ENCODE measurements around the gene RUFY1. TPM values are rescaled to one million over a fixed set of nuclear protein-coding genes. Genes with fewer than 3 reads are reported as not detected.

Gene RUFY1
- total RNA-seq, 3 donors from 2014 or later = 33.8 to 38.7 (median 34.3) TPM

DNA sequence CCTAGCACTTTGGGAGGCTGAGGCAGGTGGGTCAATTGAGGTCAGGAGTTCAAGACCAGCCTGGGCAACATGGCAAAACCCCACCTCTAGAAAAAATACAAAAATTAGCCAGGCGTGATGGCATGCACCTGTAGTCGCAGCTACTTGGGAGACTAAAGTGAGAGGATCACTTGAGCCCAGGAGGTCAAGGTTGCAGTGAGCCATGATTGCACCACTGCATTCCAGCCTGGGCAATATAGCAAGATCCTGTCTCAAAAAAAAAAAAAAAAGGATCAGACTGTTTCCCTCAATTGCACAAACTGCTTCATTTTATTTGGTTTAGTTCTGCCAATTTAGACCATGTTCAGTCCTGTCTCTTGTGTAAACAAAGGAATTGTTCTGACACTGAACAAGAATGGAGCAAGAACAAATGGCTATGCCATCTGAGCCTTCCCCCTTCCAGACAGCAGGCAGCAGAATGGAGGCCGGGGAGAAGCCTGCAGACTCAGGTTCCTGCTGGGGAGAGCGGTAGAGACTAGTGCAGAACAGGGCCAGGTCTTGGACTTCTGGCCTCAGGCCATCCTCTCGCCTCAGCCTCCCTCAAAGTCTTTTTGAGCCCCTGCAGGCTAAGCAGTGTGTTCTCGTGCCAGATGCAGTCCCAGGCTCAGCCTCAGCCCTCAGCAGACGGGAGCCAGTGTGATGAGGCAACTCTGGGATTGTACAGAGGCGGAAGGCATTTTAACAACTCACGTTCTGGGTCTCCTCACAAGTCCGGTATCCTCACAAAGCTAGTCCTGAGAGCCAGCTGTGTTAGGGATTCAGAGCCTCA is 54.9 kb downstream of the RUFY1 start:
- DNase-seq (no peak), ATAC-seq (no peak)
- peaks cover 25% of the 10 kb centered on the region for H3K36me3 Mint-ChIP-seq (ENCODE audit: insufficient read depth)
- H3K9me3 Mint-ChIP-seq = no peaks in the 10 kb centered on the region
- H3K4me3 Mint-ChIP-seq = no peak overlapping the region
- H3K27me3 Mint-ChIP-seq (ENCODE audit: low read depth) = no peaks in the 10 kb centered on the region
- peaks cover 24% of the 10 kb centered on the region for H3K4me1 Mint-ChIP-seq (ENCODE audit: low read depth)

DNA sequence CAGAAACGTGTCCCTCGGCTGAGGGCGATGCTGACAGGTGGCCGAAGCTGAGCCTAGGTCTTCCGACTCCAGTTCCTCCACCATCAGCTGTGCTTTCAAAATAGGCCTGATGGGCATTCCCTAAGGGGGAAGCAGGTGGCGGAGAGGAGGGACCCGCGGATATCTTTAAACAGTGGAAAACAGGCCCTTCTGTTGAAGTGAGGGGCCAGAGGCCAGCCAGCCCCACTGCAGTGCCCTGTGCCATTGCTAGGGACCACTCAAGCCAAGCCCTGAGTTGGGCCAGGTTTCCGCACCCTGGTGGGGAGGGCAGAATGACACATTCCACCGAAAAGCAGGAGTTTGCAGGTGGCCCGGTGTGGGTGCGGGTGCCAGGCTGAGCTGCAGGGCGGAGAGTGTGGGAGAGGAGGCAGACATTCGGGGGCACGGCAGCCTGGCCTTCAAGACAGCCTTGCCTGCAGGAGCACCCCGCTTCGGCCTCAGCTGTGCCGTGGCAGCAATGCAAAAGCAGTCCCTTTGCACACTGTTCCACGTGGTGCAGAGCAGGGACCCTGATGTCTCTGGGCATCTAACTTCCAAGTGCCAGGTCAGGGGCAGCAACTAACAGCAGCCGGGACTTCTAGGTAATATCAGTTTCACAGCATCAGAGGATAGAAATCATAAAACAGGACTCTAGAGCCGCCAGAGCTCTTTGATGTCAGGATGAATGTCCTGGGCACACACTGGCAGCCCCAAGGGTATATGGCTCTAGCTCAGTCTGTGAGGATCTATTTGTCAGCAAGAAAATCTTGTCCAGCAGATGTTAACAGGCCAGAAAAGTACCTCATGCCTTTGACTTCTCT is 55.9 kb downstream of the RUFY1 start:
- Mint-ChIP-seq H3K27me3 (ENCODE audit: low read depth) (no peaks in the 10 kb centered on the region), H3K9me3 (no peaks in the 10 kb centered on the region), H3K4me1 (ENCODE audit: low read depth) (peaks cover 31% of the 10 kb centered on the region), H3K36me3 (ENCODE audit: insufficient read depth) (peaks cover 31% of the 10 kb centered on the region), H3K4me3 (no peak overlapping the region)
- no peak for DNase-seq
- ATAC-seq = no peak

DNA sequence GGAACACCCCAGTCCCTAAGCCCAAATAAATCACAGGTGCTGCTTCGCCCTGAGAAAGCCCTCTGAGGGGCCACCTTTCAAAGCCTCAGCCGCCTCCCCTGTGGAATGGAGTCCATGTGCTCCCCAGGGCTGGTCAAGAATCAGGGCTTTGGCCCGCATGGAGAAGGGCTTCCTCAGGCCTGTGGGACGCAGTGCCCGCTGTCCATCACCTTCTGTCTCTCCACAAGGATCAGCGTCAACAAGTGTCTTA is 56.5 kb downstream of the RUFY1 start:
- no peaks in the 10 kb centered on the region for H3K27me3 Mint-ChIP-seq (ENCODE audit: low read depth)
- no peaks in the 10 kb centered on the region for H3K9me3 Mint-ChIP-seq
- no peak overlapping the region for H3K4me3 Mint-ChIP-seq
- no peak for DNase-seq
- no peak for ATAC-seq
- peaks cover 33% of the 10 kb centered on the region for H3K4me1 Mint-ChIP-seq (ENCODE audit: low read depth)
- H3K36me3 Mint-ChIP-seq (ENCODE audit: insufficient read depth) = peaks cover 35% of the 10 kb centered on the region

DNA sequence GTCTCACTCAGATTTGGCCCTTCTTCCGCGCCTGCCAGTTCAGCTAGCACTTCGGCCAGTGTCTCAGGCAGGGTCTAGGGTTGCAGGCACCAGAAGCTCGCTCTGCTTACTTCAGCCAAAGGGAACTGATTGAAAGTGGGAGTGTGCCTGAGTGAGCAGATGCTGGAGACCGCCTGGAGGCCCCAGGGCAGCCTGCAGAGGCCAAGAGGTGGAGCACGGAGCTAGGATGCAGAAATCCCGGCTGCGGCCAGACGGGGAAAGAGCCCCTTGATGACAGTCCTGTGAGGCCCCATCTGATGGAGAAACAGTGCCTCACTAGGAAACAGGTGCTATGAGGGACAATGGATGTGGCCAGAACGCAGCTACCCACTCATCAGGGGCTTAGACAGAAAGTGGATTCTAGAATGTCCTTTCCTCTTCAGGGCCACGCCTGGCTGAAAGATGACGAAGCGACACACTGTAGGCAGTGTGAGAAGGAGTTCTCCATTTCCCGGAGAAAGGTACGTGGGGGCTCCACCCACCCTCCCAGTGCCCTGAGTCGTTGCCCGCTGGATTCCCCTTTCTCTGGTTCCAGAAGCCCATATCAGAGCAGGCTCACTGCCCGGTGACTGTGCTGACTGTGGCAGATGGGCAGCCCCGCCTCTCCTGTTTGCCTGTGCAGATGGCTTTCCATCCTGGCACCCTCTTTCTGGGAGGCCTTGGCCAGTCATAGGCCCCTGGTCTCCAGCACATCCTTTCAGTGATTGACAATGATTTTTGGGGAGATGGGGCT is 57.0 kb downstream of the RUFY1 start:
- Mint-ChIP-seq H3K4me1 (ENCODE audit: low read depth) (peaks cover 36% of the 10 kb centered on the region), H3K36me3 (ENCODE audit: insufficient read depth) (peaks cover 37% of the 10 kb centered on the region), H3K4me3 (no peak overlapping the region), H3K9me3 (no peaks in the 10 kb centered on the region), H3K27me3 (ENCODE audit: low read depth) (no peaks in the 10 kb centered on the region)
- ATAC-seq (no peak), DNase-seq (no peak)

DNA sequence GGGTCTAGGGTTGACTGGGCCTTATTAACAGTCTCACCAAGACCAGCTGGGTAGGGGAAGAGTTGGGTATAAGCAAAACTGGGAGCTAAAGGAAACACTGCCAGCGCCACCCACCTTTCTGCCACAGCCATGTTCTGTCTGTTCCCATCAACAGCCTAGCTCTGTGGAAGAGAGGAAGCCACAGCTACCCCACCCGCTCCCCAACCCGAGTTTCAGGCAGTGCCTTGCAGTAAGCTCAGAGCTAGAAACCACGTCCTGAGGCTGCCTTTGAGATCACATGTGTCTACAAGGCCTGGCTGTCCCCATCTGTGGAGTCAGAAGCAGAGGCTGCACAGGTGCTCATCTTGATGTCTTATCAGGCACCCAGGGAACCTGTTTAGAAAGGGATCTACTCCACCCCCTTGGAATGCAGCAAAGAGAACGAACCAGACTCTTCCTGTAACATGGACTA is 57.8 kb downstream of the RUFY1 start:
- Mint-ChIP-seq H3K36me3 (ENCODE audit: insufficient read depth) (peaks cover 38% of the 10 kb centered on the region), H3K4me1 (ENCODE audit: low read depth) (peaks cover 42% of the 10 kb centered on the region), H3K27me3 (ENCODE audit: low read depth) (no peaks in the 10 kb centered on the region), H3K9me3 (no peaks in the 10 kb centered on the region), H3K4me3 (no peak overlapping the region)
- ATAC-seq (no peak), DNase-seq (no peak)

DNA sequence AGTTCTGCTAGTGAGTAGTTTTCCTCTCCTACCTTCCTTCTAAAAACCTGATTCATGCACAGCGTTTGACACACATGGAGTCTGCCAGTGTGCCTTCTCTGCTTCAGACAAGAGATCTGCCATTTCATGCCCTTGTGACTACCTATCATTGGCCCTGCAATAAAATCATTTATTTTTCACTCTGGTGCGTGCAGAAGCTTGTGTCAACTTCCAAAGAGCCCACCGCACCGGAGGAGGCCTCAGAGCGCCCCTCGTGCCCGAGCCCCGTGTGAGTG is 59.4 kb downstream of the RUFY1 start:
- Mint-ChIP-seq H3K36me3 (ENCODE audit: insufficient read depth) (peaks cover 52% of the 10 kb centered on the region), H3K9me3 (no peaks in the 10 kb centered on the region), H3K4me3 (no peak overlapping the region), H3K4me1 (ENCODE audit: low read depth) (peaks cover 51% of the 10 kb centered on the region), H3K27me3 (ENCODE audit: low read depth) (no peaks in the 10 kb centered on the region)
- ATAC-seq (no peak), DNase-seq (no peak)

DNA sequence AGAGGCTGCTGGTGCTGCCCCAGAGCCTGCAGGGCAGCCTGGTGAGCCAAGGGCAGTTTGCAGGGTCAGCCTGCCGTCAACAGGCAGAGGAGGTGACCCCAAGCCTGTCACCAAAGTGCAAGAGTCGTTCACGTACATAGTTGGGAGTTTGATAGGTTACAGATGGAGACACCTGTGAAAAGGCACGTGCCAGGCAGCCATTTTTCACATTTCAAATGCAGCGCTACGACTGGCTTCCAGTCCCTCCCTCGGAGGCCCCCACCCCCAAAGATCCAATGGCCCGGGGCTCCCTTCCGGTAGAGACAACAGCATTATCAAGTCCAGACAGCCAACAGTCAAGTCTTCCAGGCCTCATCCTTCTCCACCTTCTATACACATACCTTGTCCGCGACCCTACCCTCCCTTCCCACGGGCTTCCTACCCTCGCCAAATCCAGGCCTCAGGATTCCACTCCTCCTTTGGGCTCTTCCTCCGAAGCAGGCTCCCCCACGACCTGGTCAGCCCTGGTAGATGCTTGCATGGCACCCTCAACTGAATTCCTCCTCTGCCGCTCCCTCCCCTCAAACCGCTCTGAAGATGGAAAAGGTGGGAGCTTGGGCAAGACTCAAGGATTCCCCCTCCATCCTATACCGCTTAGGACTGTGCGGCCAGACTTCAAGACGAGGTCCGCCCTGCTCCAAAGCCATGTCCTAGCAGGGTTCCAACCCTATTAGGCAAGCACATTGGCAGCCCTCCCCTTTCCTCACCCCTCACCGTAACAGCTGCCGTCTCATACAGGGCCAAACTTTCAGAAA is 60.0 kb downstream of the RUFY1 start:
- Mint-ChIP-seq H3K27me3 (ENCODE audit: low read depth) (no peaks in the 10 kb centered on the region), H3K36me3 (ENCODE audit: insufficient read depth) (peaks cover 54% of the 10 kb centered on the region), H3K9me3 (no peaks in the 10 kb centered on the region), H3K4me3 (peak overlapping the region; percentile 8), H3K4me1 (ENCODE audit: low read depth) (peaks cover 51% of the 10 kb centered on the region)
- no peak for ATAC-seq
- DNase-seq = no peak

DNA sequence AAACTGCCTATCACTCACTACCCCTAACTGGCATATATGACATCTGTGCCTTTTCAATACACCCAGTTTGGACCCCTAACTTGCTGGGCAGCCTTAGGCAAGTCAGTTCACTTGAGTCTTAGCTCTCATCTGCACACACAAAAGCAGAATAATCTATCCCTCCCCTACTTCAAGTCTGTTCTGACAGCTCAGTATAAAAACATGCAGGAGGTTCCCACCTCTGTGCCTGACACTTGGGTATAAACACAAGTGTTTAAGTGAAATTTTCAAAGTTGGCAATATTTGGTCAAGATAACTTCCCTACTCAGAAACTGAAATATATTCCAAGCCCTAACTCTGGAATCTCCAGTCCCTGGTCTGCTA is 60.5 kb downstream of the RUFY1 start:
- ATAC-seq (no peak), DNase-seq (no peak)
- Mint-ChIP-seq H3K4me3 (peak overlapping the region; percentile 8), H3K9me3 (no peaks in the 10 kb centered on the region), H3K4me1 (ENCODE audit: low read depth) (peaks cover 55% of the 10 kb centered on the region), H3K36me3 (ENCODE audit: insufficient read depth) (peaks cover 53% of the 10 kb centered on the region), H3K27me3 (ENCODE audit: low read depth) (no peaks in the 10 kb centered on the region)

DNA sequence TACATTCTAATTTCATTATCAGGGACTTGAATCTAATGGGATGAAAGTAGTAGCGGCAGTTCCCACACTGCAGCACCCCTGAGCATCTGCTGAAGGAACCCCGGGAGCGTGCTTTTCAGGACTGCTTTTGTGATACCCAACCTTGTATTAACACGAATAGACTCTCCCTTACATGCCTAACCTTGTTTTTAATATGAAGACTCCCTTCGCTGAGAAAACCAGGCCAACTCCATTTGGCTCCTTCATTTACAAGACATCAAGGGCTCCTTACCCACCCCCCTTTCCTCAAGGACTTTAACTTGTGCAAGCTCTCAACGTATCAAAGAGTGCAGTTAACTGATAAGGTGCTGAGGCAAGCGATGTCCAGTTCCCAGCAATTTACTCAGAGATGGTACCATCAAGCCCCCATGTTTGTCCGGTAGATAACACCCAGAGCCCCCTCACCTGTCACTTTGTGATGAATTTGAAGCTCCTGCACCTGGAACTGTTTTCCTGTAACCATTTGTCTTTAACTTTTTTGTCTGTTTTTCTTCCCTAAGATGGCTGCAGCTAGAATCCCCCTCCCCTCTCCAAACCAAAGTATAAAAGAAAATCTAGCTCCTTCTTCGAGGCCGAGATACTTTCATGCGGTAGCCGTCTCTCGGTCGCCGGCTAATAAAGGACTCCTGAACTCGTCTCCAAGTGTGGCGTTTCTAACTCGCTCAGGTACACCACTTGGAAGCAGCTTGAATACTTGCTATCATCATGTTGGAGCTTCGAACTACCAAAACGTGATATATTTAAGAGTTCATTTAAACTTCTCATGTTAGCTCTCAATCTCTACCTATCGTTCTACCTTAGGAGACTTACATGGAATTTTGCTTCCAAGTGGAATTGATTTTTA is 62.5 kb downstream of the RUFY1 start:
- peak; percentile 4 to 9 for ATAC-seq

DNA sequence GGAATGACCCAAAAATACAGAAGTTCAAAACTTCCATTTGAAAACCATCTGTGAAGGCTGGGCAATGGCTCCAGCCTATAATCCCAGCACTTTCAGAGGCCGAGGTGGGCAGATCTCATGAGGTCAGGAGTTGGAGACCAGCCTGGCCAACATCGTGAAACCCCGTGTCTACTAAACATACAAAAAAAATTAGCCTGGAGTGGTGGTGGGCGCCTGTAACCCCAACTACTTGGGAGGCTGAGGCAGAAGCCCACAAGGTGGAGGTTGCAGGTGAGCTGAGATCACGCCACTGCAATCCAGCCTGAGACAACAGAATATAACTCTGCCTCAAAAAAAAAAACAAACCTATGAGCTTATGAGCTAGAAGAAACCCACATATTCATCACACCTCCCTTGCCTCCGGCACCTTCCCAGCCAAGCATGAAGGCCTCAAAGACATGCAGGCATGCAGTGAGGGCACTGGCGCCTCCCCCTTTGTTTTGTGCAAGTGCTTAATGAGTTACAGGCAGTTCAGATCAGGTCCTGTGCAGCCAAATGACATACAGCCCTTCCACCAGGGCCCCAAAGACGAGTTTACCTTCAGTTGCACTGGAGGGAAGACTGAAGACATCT is 63.2 kb downstream of the RUFY1 start:
- Mint-ChIP-seq H3K4me3 (peak overlapping the region; percentile 19), H3K4me1 (ENCODE audit: low read depth) (peaks cover 71% of the 10 kb centered on the region), H3K9me3 (no peaks in the 10 kb centered on the region), H3K36me3 (ENCODE audit: insufficient read depth) (peaks cover 75% of the 10 kb centered on the region), H3K27me3 (ENCODE audit: low read depth) (no peaks in the 10 kb centered on the region)
- DNase-seq (no peak), ATAC-seq (no peak)

More for the DNA sequence above, 62.5 kb downstream of the RUFY1 start:
- H3K4me1 Mint-ChIP-seq (ENCODE audit: low read depth) = peaks cover 71% of the 10 kb centered on the region
- H3K27me3 Mint-ChIP-seq (ENCODE audit: low read depth) = no peaks in the 10 kb centered on the region
- H3K36me3 Mint-ChIP-seq (ENCODE audit: insufficient read depth) = peaks cover 71% of the 10 kb centered on the region
- no peak for DNase-seq
- H3K4me3 Mint-ChIP-seq = peak overlapping the region; percentile 19
- H3K9me3 Mint-ChIP-seq = no peaks in the 10 kb centered on the region

DNA sequence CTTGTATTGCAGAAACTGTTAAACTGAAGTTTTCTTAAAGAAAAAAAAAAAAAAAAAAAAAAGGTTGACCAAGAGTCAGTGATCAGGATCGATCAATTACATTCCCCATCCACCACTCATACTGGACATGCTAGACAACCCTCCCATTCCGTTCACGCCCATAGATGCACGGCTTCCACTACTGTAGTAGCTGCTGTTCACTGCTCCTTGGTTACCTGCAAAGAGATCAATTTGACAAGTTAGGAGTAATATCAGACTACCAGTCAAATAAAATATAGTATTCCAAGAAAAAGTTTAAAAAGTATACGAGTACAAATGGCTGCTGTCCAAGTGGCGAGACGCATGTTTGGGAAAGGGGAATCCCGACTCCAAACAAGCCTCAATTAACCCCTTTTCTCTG is 64.4 kb downstream of the RUFY1 start:
- Mint-ChIP-seq H3K4me1 (ENCODE audit: low read depth) (peaks cover 66% of the 10 kb centered on the region), H3K4me3 (no peak overlapping the region), H3K9me3 (no peaks in the 10 kb centered on the region), H3K27me3 (ENCODE audit: low read depth) (no peaks in the 10 kb centered on the region), H3K36me3 (ENCODE audit: insufficient read depth) (peaks cover 76% of the 10 kb centered on the region)
- ATAC-seq (no peak), DNase-seq (no peak)

DNA sequence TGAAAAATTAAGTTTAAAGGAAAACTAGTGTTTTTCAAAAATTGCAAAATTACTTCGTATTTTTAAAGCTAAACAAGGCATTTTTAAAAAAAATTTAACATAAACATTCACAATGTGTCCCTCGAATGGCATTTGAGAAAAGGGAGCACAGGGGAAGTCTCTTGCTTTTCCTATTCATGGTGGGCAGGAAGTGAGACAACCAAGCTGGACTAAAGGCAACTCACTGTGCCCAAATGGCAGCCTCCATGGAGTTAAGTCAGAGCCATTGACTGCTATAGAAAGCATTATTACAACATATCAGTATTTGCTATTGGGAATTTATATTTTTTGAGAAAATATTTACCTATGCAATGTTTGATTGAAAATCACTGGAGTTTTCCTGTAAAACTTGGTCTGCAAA is 64.8 kb downstream of the RUFY1 start:
- Mint-ChIP-seq H3K9me3 (no peaks in the 10 kb centered on the region), H3K36me3 (ENCODE audit: insufficient read depth) (peaks cover 76% of the 10 kb centered on the region), H3K4me3 (no peak overlapping the region), H3K27me3 (ENCODE audit: low read depth) (no peaks in the 10 kb centered on the region), H3K4me1 (ENCODE audit: low read depth) (peaks cover 62% of the 10 kb centered on the region)
- ATAC-seq = no peak
- no peak for DNase-seq

DNA sequence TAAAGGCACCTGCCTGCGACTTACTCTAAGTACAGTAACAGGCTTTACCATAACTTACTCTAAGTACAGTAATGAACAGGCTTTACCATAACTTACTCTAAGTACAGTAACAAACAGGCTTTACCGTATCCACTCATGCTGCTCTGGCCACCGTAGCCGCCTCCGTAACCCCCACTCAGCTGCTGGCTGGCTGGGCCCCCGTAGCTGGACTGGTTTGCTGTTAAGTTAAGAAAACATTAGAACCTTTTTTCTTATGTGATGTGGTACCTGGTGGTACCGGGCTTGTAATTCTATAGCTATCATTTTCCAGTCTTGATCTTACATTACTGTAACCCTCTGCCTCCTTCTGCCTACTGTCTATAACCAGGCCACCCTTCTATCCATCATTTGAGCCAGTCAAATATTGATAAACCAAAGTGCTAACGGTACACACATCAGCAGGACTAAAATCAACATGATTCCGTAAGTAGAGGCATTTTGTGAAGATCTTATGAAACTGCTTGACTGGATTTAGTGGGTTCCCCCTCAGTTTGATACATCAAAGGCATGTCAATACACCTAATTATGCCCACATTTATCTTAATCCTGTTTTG is 65.7 kb downstream of the RUFY1 start:
- no peak for ATAC-seq
- Mint-ChIP-seq H3K4me3 (peak overlapping the region; percentile 26), H3K27me3 (ENCODE audit: low read depth) (no peaks in the 10 kb centered on the region), H3K4me1 (ENCODE audit: low read depth) (peaks cover 64% of the 10 kb centered on the region), H3K9me3 (no peaks in the 10 kb centered on the region), H3K36me3 (ENCODE audit: insufficient read depth) (peaks cover 78% of the 10 kb centered on the region)
- no peak for DNase-seq
